Stimulated activated CD4-positive, alpha-beta T cell treated with anti-CD3 and anti-CD28 coated beads, Interleukin-12 subunit alpha, Interleukin-12 subunit beta, amount 100 ng/mL, for 4 hours (primary cell): Measurements from ENCODE around the gene ENPEP.
"Not testable (repeated sequence)": the region's sequence is repeated elsewhere in the genome, so short reads cannot be mapped to it uniquely, and the experiment has no call there.

Source experiments
- DNase-seq: peaks from one replicate; pipeline ENCODE4 v3.0.0-alpha.2; 2020

Gene ENPEP

DNA sequence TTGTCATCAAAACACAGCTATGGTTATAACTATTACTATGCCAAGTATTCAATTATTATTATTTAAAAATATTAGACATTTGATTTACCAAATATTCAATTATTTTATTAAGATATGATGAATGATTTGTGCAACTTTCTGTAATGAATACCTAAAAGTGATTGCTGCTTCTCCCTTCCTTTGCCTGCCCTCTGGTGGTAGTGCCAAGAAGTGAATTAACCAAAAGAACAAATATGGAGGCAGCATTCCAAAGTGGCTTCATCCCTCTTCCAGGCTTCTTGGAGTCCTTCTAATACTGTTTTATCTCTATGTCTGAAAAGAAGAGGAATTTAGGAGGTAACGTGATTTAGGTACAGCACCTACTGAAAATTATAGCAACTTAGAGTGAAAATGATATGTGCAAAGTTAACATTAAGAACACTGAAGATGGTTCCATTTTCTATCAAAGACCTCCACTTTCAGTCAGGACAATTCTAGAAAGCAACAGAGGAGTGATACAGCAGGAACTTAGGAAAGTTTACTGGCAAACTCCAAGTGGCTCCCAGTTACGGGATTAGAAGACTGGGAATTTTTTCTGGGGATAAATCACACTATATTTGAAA lies 43.0 kb downstream of the ENPEP start:
- DNase-seq, result peak; percentile 5

GRCh38 chr4:110520886-110521285 lies 44.9 kb downstream of the ENPEP start:
- DNase-seq, result no peak

DNA sequence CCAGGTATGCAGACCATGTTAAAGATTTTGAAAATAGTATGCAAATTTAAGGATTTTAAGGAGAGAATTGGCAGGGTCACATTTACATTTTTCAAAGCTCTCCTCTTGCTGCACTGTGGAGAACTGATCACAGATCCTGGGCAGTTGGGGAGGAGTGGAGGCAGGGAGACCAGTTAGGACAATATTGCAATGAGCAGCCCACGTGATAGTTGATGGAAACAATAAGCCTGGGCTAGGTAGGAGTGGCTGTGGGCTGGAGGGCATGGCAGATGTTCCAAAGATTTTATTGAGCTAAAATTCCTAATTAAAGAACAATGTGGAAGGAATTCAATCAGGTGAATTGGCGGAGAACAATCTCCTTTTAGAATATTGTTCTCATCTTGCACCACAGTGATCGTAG lies 50.6 kb downstream of the ENPEP start:
- no peak for DNase-seq

GRCh38 chr4:110527156-110527555 lies 51.2 kb downstream of the ENPEP start:
- DNase-seq, result no peak

- no peak for DNase-seq
These were observed 57.1 kb downstream of the ENPEP start for GRCh38 chr4:110532901-110533589.

- DNase-seq, result no peak
These were observed 57.6 kb downstream of the ENPEP start for GRCh38 chr4:110533590-110533910.

DNA sequence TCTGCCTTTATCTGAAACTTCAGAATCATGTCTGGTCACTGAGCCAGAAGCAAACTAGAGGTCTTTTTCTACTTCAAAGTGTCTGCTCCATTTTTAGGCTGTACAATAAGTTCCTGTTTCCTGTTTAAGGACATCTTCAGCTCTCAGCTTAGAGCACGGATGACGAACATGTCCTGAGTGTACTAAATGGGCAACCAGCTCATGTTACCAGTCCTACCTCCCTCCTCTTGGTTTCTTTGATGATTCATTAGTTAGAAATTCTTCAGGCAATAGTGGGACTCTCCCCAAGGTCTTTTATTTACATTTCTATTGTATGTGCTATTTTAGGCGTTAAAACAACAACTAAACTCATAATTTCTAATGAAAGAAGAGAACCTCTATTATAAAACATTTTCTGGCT lies 58.0 kb downstream of the ENPEP start:
- DNase-seq, result no peak

DNA sequence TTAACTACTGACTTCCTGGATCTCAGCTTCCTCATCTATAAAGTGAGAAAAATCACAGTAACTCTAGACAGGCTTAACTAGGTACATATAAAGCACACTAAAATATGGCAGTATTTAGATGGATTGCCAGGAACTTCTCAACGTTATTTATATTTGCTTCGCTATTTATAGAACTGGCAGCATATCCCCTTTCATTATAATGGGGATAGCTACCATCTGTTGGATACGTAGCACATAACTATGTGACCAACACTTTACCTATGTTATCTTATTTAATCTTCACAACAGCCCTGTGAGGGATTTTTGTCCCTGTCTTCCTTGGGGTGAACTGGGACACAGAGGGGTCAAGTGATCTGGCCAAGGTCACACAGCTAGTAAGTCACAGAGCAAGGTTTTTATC lies 64.6 kb downstream of the ENPEP start:
- DNase-seq, result no peak

DNA sequence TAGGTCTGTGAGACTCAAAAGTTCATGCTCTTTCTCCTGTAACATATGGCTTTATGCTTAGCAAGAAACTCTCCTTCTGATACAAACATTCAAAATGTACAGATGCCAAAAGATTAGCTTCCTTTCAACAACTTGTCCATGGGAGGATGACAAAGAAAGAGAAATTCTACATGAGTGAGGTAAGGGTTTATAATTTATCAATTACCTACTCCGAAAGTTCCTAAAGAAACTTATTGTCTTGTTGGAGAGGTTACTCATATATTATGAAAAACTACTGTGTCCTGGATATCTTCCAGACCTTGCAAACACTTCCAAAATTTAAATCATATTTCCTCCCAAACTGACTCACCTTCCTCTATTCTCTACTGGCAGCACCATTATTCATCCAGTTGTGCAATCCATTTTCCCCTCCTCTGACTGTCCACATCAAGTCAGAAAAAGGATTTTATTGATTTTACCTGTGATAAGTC lies 65.1 kb downstream of the ENPEP start:
- DNase-seq, result no peak

DNA sequence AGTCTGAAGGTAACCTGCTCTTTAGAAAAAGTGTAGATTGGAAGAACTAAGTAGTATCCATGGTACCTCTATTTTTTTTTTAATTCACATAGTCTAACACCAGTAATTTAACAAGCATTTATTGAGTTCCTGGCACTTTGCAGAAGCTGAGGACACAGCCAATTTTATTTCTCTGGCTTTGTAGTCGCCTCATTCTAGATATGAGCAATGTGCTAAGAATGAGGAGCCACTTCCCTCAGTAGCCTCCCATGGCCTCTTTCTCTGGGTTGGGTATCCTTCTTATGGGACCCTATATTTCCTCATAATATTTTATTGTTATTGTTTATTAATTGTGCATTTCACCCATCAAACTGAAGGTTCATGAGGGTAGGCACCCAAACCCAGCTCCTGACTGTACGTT lies 67.6 kb downstream of the ENPEP start:
- no peak for DNase-seq

DNA sequence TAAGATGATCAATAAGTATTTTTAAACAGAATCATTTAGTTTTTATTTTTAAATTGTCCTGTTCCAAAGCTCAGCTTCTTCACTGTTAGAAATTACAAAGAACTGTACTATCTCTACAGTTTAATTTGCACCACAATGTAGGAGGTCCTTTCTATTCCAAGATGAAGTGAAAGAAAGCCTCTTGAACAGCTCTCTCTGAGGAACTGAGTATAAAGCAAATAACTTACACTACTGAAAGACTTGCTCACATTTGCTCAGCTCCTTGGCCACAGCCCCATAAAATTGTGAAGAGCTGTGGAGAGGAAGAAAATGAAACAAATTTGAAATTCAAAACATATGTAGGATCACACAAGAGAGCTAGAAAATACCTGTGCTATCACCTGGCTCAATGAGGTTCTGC lies 68.6 kb downstream of the ENPEP start:
- DNase-seq, result no peak

GRCh38 chr4:110550260-110550659 lies 74.3 kb downstream of the ENPEP start:
- no peak for DNase-seq

DNA sequence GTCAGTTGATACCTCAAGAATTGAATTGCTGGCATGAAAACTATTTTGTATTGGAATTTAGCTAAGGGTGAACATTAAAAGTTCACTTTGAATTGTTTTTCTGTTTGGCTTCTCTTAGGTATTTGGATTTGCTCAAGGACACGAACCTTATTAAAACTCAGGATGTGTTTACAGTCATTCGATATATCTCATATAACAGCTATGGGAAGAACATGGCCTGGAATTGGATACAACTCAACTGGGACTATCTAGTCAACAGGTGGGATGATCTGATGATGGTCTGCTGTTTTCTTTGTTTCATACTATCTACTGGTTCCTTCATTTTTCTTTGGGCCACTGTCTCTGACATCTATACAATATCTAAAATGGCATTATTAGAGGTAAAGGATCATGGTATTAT lies 77.2 kb downstream of the ENPEP start:
- no peak for DNase-seq

GRCh38 chr4:110567214-110567613 lies 91.3 kb downstream of the ENPEP start:
- DNase-seq, result no peak

GRCh38 chr4:110576696-110577095 lies 100.7 kb downstream of the ENPEP start:
- not testable (repeated sequence) for DNase-seq

- no peak for DNase-seq
These were observed 110.3 kb downstream of the ENPEP start for GRCh38 chr4:110586131-110586850.

GRCh38 chr4:110587666-110588285 lies 111.8 kb downstream of the ENPEP start:
- no peak for DNase-seq

GRCh38 chr4:110589297-110589696 lies 113.3 kb downstream of the ENPEP start:
- no peak for DNase-seq

GRCh38 chr4:110595583-110595982 lies 119.6 kb downstream of the ENPEP start:
- no peak for DNase-seq

DNA sequence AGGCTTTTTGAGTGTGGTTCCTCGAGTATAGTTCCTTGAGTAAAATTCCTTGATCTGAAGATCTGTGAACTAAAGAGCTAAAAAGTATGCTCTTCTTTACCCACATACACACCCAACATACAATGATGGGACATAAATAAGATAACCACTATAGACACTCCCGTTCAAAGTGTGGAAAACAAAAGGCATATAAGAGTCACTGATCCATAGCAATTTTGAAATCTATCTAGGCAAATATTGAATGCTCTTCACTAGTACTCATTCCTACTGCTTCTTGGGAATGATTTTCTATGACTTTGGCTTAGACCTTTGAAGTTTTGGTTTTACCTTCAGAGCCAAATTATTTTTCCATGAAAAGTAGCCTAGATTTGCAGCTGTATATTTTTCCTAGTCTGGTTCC lies 120.5 kb downstream of the ENPEP start:
- DNase-seq, result no peak

DNA sequence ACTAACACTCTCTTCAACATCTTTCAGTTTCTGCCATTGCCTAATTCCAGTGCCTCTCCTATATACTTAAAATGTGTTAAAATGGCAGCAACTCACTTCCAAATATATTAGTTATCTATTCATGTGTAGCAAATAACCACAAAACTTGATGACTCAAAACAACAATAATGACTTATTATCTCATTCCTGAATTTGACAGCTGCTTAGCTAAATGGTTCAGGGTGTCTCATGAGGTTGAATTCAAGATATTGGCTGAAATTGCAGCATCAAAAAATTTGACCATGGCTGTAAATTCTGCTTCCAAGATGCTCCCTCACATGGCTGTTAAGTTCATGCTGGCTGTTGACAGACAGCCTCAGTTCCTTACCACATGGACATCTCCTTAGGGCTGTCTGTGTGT lies 121.6 kb downstream of the ENPEP start:
- DNase-seq, result no peak

DNA sequence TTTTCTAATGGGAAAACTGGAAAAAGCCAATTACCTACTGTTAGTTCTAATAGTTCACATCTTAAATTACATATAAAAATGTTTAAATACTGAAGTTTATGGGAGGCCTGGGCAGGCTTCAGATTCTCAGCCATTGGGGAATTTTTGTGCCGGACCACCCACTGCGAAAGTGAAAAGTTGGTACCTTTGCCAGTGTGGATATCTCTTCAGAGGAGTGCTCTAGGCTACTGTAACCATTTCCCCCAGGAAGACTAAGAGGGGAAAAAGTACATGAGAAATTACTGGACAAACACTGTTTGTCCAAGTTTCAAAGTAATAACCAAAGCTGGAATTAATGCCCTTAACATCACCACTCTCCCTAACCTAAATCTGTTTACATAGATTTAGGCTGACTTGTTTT lies 126.1 kb downstream of the ENPEP start:
- DNase-seq, result no peak

DNA sequence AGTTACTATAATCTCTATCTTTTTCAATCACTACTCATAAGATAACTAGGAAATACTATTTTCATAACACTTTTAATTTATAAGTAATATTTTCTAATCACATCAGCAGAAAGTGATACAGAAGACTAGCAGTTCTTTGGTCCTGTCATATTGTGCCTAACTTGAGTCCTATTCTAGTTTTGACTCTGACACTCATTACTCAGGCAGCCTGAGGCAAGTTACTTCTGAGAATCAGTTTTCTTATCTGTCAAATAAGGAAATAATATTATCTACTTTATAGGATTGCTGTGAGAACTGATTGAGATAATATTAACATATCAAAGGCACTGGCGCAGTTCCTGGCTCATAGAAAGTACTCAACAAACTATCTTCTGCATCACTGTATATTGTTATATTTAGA lies 129.1 kb downstream of the ENPEP start:
- DNase-seq, result no peak
